Activated CD4-positive, alpha-beta T cell treated with anti-CD3 and anti-CD28 coated beads, Interleukin-2, amount 50 U/mL, for 4 hours (primary cell): ENCODE results near the gene C1orf159.
A peak's percentile ranks its signal among the peaks of the same experiment; 100 is the strongest.
"Not testable (repeated sequence)": the region's sequence is repeated elsewhere in the genome, so short reads cannot be mapped to it uniquely, and the experiment has no call there.

ENCODE experiments used
- DNase-seq, 2 experiments: peaks; one replicate each; pipeline ENCODE4 v3.0.0-alpha.2; 2020

C1orf159 gene

GRCh38 chr1:1115786-1116700 is at the start of gene C1orf159:
C1orf159 (minus strand) TSS chr1:1116089; CDS start chr1:1091543, 24,546 bp downstream.
- peak; percentile 98 to 99 for DNase-seq

GRCh38 chr1:1165485-1165884 is 49.6 kb upstream of the C1orf159 start:
- DNase-seq = no peak

GRCh38 chr1:1164701-1165451 is 49.0 kb upstream of the C1orf159 start:
- DNase-seq = no peak

- no peak for DNase-seq
Observed at GRCh38 chr1:1164361-1164700, 48.4 kb upstream of the C1orf159 start.

GRCh38 chr1:1163538-1164070 is 47.7 kb upstream of the C1orf159 start:
- no peak for DNase-seq

GRCh38 chr1:1162597-1163537 is 47.0 kb upstream of the C1orf159 start:
- DNase-seq = no peak

- no peak for DNase-seq
Observed at GRCh38 chr1:1161683-1162079, 45.8 kb upstream of the C1orf159 start.

GRCh38 chr1:1161078-1161682 is 45.3 kb upstream of the C1orf159 start:
- DNase-seq = no peak

- no peak for DNase-seq
Observed at GRCh38 chr1:1160281-1160930, 44.5 kb upstream of the C1orf159 start.

GRCh38 chr1:1157914-1158710 is 42.2 kb upstream of the C1orf159 start:
- no peak for DNase-seq

GRCh38 chr1:1157426-1157913 is 41.6 kb upstream of the C1orf159 start:
- DNase-seq = peak; percentile 37 to 40

GRCh38 chr1:1157033-1157365 is 41.1 kb upstream of the C1orf159 start:
- DNase-seq = no peak

- no peak for DNase-seq
Observed at GRCh38 chr1:1156140-1157032, 40.5 kb upstream of the C1orf159 start.

GRCh38 chr1:1155258-1155657 is 39.4 kb upstream of the C1orf159 start:
- DNase-seq = no peak

GRCh38 chr1:1153874-1154273 is 38.0 kb upstream of the C1orf159 start:
- no peak for DNase-seq

- DNase-seq = not testable (repeated sequence)
Observed at GRCh38 chr1:1153215-1153614, 37.3 kb upstream of the C1orf159 start.

- DNase-seq = not testable (repeated sequence)
Observed at GRCh38 chr1:1152431-1152830, 36.5 kb upstream of the C1orf159 start.

GRCh38 chr1:1151306-1151705 is 35.4 kb upstream of the C1orf159 start:
- no peak for DNase-seq

GRCh38 chr1:1150100-1150499 is 34.2 kb upstream of the C1orf159 start:
- no peak for DNase-seq

GRCh38 chr1:1149416-1149815 is 33.5 kb upstream of the C1orf159 start:
- no peak for DNase-seq
